Skeletal muscle satellite cell (primary cell): ENCODE results near the gene MYO10.
"Not testable (repeated sequence)": the region's sequence is repeated elsewhere in the genome, so short reads cannot be mapped to it uniquely, and the experiment has no call there.

Experiments
- H3K27me3 ChIP-seq: 2 replicates; pipeline ENCODE4 v1.7.0; 2013; ENCODE audit warnings: low read length; ENCODE audit not compliant: control insufficient read depth, insufficient read depth
- H3K36me3 ChIP-seq: 2 replicates; pipeline ENCODE4 v1.7.0; 2013; ENCODE audit warnings: mild to moderate bottlenecking, control low read depth, low read length; ENCODE audit not compliant: insufficient read depth
- H3K4me1 ChIP-seq: 2 replicates; pipeline ENCODE4 v1.7.0; 2013; ENCODE audit warnings: low read length; ENCODE audit not compliant: control insufficient read depth, insufficient read depth
- H3K4me2 ChIP-seq: 2 replicates; pipeline ENCODE4 v1.7.0; 2013; ENCODE audit warnings: mild to moderate bottlenecking, low read length
- H3K4me3 ChIP-seq: 2 replicates; pipeline ENCODE4 v1.7.0; 2013; ENCODE audit warnings: low read length
- H3K9ac ChIP-seq: 2 replicates; pipeline ENCODE4 v1.7.0; 2013; ENCODE audit warnings: mild to moderate bottlenecking, low read depth, low read length, moderate library complexity
- H3K9me3 ChIP-seq: replicated peaks from 2 replicates; pipeline ENCODE4 v1.7.0; 2013; ENCODE audit warnings: mild to moderate bottlenecking, control low read depth, low read length

MYO10 gene

DNA sequence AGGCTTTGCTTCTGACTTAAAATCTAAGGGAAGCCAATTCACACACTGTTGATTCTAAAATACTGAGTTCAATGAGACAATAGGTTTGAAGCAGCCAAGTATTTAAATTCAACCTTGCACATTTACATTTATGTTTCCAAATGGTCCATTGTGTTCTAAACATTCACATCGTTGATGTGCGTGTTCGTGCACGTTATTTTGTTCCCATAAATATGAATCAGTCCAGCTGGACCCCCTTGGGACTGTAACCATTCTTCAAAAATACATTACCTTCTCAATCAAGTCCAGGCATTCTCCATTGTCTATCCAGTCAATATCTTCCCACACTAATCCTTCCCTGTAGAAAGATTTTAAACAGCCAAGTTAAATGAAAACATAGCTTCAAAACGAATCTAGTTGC, 172.9 kb downstream of the MYO10 start:
- H3K27me3 ChIP-seq = no peaks in the 10 kb centered on the region
- peaks cover 68% of the 10 kb centered on the region for H3K36me3 ChIP-seq
- no peaks in the 10 kb centered on the region for H3K9me3 ChIP-seq
- H3K4me2 ChIP-seq = no peak overlapping the region
- H3K9ac ChIP-seq = no peak overlapping the region
- H3K4me1 ChIP-seq = no peaks in the 10 kb centered on the region
- no peak overlapping the region for H3K4me3 ChIP-seq

DNA sequence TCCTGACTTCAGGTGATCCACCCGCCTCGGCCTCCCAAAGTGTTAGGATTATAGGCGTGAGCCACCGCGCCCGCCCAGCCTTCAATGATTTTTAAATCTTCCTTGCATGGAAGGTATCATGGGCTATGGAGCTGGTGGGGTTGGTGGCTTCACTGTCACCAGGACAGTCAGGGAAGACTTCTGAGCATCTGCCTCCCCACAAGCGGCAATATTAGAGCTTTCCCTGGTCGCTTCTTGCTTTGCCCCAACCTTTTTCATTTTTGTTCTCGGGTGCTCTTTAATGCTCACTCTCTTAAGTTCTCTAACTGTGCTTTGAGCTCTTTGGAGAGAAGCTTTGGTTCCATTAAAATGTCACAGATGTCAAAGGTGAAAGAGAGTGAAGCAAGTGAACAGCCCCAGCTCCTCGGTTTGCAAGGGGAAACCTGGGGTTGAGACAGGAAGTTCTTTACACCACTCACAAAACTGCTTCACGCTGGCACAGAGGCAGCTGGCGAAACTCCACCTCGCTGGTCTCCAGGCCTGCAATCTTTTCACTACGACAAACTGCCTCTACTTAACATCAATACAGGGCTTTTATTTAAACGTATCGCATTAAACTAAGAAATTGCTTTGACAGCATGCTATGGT, 176.8 kb downstream of the MYO10 start:
- Histone ChIP-seq H3K4me3 (no peak overlapping the region), H3K9ac (no peak overlapping the region), H3K36me3 (peaks cover 82% of the 10 kb centered on the region), H3K9me3 (no peaks in the 10 kb centered on the region), H3K27me3 (no peaks in the 10 kb centered on the region), H3K4me2 (no peak overlapping the region), H3K4me1 (no peaks in the 10 kb centered on the region)

DNA sequence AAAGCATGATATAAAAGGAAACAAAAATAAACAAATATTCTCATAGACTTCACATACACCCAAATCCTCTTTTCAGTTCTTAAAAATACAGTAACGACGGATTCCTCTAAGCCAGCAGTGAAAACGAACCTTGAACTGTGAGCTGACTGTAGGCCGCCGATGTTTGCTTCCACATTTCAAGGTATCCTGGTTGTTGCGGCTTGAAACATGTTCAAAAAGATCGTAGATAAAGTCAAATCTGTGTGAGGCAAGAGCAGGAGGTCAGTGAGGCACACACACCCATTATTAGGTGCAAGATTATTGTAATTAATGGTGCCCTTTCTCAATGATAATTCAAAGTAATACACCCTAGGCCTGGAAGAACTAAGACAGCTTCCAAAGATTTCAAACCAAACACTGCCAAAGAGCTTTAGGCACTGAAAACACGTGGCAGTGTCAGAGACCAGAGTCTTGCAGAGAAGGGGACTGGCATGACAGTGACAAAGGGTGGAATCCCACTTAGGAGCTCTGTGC, 178.0 kb downstream of the MYO10 start:
- H3K4me2 ChIP-seq = no peak overlapping the region
- H3K36me3 ChIP-seq = peaks cover 71% of the 10 kb centered on the region
- no peaks in the 10 kb centered on the region for H3K4me1 ChIP-seq
- no peak overlapping the region for H3K9ac ChIP-seq
- H3K4me3 ChIP-seq = no peak overlapping the region
- no peaks in the 10 kb centered on the region for H3K9me3 ChIP-seq
- H3K27me3 ChIP-seq = no peaks in the 10 kb centered on the region

DNA sequence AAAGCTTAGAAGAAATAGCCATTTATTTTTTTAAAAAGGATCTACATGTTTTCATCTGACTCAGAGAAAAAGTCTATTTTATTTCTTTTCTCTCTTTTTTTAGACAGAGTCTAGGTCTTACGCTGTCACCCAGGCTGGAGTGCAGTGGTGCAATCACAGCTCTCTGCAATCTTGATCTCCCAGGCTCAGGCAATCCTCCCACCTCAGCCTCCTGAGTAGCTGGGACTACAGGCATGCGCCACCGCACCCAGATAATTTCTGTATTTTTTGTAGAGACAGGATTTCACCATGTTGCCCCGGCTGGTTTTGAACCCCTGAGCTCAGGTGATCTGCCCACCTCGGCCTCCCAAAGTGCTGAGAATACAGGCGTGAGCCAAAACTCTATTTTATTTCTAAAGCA, 178.5 kb downstream of the MYO10 start:
- H3K4me1 ChIP-seq, H3K4me2 ChIP-seq, H3K9me3 ChIP-seq, H3K4me3 ChIP-seq, H3K27me3 ChIP-seq, H3K9ac ChIP-seq: not testable (repeated sequence)
- H3K36me3 ChIP-seq = peaks cover 71% of the 10 kb centered on the region

- no peak overlapping the region for H3K9ac ChIP-seq
- H3K4me2 ChIP-seq = no peak overlapping the region
- no peaks in the 10 kb centered on the region for H3K4me1 ChIP-seq
- H3K36me3 ChIP-seq = peaks cover 68% of the 10 kb centered on the region
- no peaks in the 10 kb centered on the region for H3K27me3 ChIP-seq
- no peak overlapping the region for H3K4me3 ChIP-seq
- H3K9me3 ChIP-seq = no peaks in the 10 kb centered on the region
These were observed 178.9 kb downstream of the MYO10 start for GRCh38 chr5:16757146-16757545.

DNA sequence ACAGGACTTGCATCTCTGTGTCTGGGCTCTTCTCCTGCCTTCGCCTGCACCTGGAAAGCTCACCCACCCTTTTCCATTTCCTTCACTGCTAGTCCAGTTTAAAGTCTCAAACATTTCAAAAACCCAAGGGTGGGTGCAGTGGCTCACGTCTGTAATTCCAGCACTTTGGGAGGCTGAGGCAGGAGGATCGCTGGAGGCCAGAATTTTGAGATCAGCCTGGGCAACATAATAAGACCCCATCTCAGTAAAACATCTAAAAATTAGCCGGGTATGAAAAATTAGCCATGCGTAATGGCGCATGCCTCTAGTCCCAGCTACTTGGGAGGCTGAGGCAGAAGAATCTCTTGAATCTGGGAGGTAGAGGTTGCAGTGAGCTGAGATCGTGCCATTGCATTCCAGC, 179.4 kb downstream of the MYO10 start:
- H3K27me3 ChIP-seq = no peaks in the 10 kb centered on the region
- H3K4me3 ChIP-seq = no peak overlapping the region
- H3K9ac ChIP-seq = no peak overlapping the region
- H3K4me1 ChIP-seq = no peaks in the 10 kb centered on the region
- H3K36me3 ChIP-seq = peaks cover 64% of the 10 kb centered on the region
- H3K4me2 ChIP-seq = no peak overlapping the region
- H3K9me3 ChIP-seq = no peaks in the 10 kb centered on the region

DNA sequence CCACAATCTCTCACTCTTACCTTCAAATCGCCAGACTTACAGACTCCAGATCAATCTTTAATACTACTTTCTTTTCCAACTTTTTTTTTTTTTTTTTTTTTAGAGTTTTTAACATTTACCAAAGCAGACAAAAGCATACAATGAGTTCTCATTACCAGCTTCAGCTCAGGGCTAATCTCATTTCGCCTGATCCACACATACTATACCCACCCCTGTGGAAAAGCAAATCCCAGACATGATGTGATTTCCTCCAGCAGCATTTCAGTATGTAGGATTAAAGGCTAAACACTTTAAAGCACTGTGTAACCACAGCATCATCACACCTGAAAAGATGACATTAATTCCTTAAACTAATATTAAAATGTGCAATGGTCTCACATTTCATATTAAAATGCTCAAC, 180.4 kb downstream of the MYO10 start:
- Histone ChIP-seq H3K4me1 (no peaks in the 10 kb centered on the region), H3K36me3 (peaks cover 55% of the 10 kb centered on the region), H3K4me2 (no peak overlapping the region), H3K9me3 (no peaks in the 10 kb centered on the region), H3K9ac (no peak overlapping the region), H3K27me3 (no peaks in the 10 kb centered on the region), H3K4me3 (no peak overlapping the region)

- H3K27me3 ChIP-seq = no peaks in the 10 kb centered on the region
- H3K9ac ChIP-seq = no peak overlapping the region
- no peaks in the 10 kb centered on the region for H3K4me1 ChIP-seq
- no peaks in the 10 kb centered on the region for H3K9me3 ChIP-seq
- H3K4me3 ChIP-seq = no peak overlapping the region
- peaks cover 49% of the 10 kb centered on the region for H3K36me3 ChIP-seq
- no peak overlapping the region for H3K4me2 ChIP-seq
These were observed 181.5 kb downstream of the MYO10 start for GRCh38 chr5:16754601-16755000.

- H3K36me3 ChIP-seq = peaks cover 44% of the 10 kb centered on the region
- H3K4me2 ChIP-seq = no peak overlapping the region
- no peaks in the 10 kb centered on the region for H3K9me3 ChIP-seq
- no peaks in the 10 kb centered on the region for H3K27me3 ChIP-seq
- H3K4me1 ChIP-seq = no peaks in the 10 kb centered on the region
- H3K4me3 ChIP-seq = no peak overlapping the region
- no peak overlapping the region for H3K9ac ChIP-seq
These were observed 182.0 kb downstream of the MYO10 start for GRCh38 chr5:16754086-16754485.

GRCh38 chr5:16750445-16750844, 185.6 kb downstream of the MYO10 start:
- no peak overlapping the region for H3K9ac ChIP-seq
- no peaks in the 10 kb centered on the region for H3K4me1 ChIP-seq
- H3K27me3 ChIP-seq = no peaks in the 10 kb centered on the region
- H3K4me2 ChIP-seq = no peak overlapping the region
- no peaks in the 10 kb centered on the region for H3K9me3 ChIP-seq
- no peak overlapping the region for H3K4me3 ChIP-seq
- H3K36me3 ChIP-seq = peaks cover 22% of the 10 kb centered on the region

DNA sequence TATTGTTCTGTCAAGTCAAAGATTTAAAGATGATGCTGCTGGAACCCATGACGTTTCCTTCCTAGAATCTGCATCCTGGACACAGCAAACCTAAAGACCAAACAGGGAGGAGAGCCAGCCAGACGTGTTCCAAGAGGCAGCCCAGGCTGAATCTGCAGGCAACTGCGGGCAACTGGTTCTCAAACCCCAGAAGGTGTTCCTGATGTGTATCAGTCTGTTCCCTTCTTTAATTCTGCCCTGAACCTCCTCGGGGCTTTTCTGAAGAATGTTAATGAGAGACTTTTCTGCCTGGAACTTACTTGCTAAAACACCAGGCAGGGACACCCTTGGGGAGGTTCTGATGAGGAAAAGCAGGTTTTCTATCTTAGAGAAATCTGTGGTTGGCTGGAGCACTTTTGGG, 186.5 kb downstream of the MYO10 start:
- no peak overlapping the region for H3K4me3 ChIP-seq
- H3K36me3 ChIP-seq = peaks cover 19% of the 10 kb centered on the region
- no peaks in the 10 kb centered on the region for H3K9me3 ChIP-seq
- H3K9ac ChIP-seq = no peak overlapping the region
- no peaks in the 10 kb centered on the region for H3K4me1 ChIP-seq
- H3K27me3 ChIP-seq = no peaks in the 10 kb centered on the region
- H3K4me2 ChIP-seq = no peak overlapping the region

- H3K9ac ChIP-seq = no peak overlapping the region
- peaks cover 27% of the 10 kb centered on the region for H3K36me3 ChIP-seq
- H3K4me2 ChIP-seq = no peak overlapping the region
- no peaks in the 10 kb centered on the region for H3K4me1 ChIP-seq
- H3K27me3 ChIP-seq = no peaks in the 10 kb centered on the region
- no peak overlapping the region for H3K4me3 ChIP-seq
- H3K9me3 ChIP-seq = no peaks in the 10 kb centered on the region
These were observed 191.8 kb downstream of the MYO10 start for GRCh38 chr5:16744164-16744880.
